Measurements from ENCODE around the gene ALOX12. TPM values are rescaled to one million over a fixed set of nuclear protein-coding genes. Genes with fewer than 3 reads are reported as not detected.
A peak's percentile ranks its signal among the peaks of the same experiment; 100 is the strongest.

The ALOX12 gene
- total RNA-seq, 3 donors from 2014 or later: not detected

- Histone ChIP-seq H3K27ac (peak overlapping the region in 1 of 2 donors; percentile 48), H3K9me3 (no peaks in the 10 kb centered on the region), H3K27me3 (no peaks in the 10 kb centered on the region), H3K4me1 (no peaks in the 10 kb centered on the region), H3K36me3 (no peaks in the 10 kb centered on the region), H3K4me3 (no peak overlapping the region)
- intact Hi-C loops (cut with DNase I; ENCODE audit: low total_unique reads): no loop called here
- TF ChIP-seq CTCF (IDR thresholded peaks at IDR 0.05) (no peak), POLR2AphosphoS5 (IDR thresholded peaks at IDR 0.05) (no peak), POLR2A (IDR thresholded peaks at IDR 0.05) (no peak)
- DNase-seq (ENCODE audit: low spot score in 2 of 2): no peak
Observed at GRCh38 chr17:7026471-7027115, 30.7 kb downstream of the ALOX12 start.

DNA sequence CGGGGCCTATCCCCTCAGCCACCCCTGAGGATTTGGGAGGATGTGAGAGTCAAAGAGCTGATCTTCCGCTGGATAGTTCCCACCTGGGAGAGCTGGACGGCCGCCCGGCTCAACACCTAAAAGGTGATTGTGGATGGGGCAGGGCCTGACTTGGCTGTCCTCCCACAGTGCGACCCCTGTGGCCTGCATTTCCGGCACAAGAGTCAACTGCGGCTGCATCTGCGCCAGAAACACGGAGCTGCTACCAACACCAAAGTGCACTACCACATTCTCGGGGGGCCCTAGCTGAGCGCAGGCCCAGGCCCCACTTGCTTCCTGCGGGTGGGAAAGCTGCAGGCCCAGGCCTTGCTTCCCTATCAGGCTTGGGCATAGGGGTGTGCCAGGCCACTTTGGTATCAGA is 31.5 kb downstream of the ALOX12 start:
- H3K27ac ChIP-seq: peak overlapping the region in 1 of 2 donors; percentile 48
- no peak overlapping the region for H3K4me3 ChIP-seq

DNA sequence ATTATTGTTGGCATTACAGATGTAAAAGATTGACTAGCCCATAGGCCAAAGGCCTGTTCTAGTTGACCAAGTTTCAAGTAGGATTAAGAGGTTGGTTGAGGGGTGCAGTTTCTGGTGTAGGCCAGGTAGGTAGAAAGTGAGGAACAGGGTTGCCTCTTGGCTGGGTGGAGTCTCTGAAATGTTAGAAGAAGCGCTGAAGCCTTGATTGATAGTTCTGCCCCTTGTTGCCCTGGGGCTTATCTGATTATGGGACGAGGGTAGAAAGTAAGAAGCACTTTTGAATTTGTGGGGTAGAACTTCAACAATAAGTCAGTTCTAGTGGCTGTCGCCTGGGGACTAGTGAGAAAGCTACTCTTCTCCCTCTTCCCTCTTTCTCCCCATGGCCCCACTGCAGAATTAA is 33.2 kb downstream of the ALOX12 start:
- Histone ChIP-seq H3K9me3 (no peaks in the 10 kb centered on the region), H3K27ac (peak overlapping the region; percentile 68 to 82), H3K4me1 (no peaks in the 10 kb centered on the region), H3K36me3 (no peaks in the 10 kb centered on the region), H3K27me3 (no peaks in the 10 kb centered on the region), H3K4me3 (no peak overlapping the region)
- TF ChIP-seq POLR2AphosphoS5 (IDR thresholded peaks at IDR 0.05): no peak
- no peak for TF ChIP-seq CTCF (IDR thresholded peaks at IDR 0.05)
- no peak for TF ChIP-seq POLR2A (IDR thresholded peaks at IDR 0.05)
- no peak for DNase-seq (ENCODE audit: low spot score in 2 of 2)
- intact Hi-C loops (cut with DNase I; ENCODE audit: low total_unique reads): no loop called here

More for the DNA sequence above, 31.5 kb downstream of the ALOX12 start:
- TF ChIP-seq POLR2AphosphoS5 (IDR thresholded peaks at IDR 0.05) (no peak), CTCF (IDR thresholded peaks at IDR 0.05) (no peak), POLR2A (IDR thresholded peaks at IDR 0.05) (no peak)
- no peaks in the 10 kb centered on the region for H3K36me3 ChIP-seq
- intact Hi-C loops (cut with DNase I; ENCODE audit: low total_unique reads): no loop called here
- no peaks in the 10 kb centered on the region for H3K4me1 ChIP-seq
- DNase-seq (ENCODE audit: low spot score in 2 of 2): no peak
- H3K27me3 ChIP-seq: no peaks in the 10 kb centered on the region
- H3K9me3 ChIP-seq: no peaks in the 10 kb centered on the region

DNA sequence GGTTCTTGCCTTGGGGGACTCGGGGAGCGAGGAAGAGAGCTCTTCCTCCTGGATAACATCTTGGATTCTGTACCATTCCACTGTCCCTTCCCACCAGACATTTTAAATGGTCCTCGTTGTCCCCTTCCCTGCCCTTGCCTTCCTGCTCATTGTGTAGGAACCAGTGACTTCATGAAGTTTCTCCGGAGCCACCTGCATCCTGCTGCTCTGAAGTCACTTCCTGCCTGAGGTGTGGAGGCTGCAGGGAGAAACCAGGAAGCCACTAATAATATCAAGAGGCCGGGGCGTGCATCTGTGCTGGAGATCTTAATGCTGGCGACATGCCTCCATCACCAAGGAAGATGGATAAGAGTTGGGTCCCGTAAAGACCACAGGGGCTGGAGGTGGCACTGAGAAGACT is 33.8 kb downstream of the ALOX12 start:
- peak in 1 of 3 donors; percentile 22 for TF ChIP-seq POLR2AphosphoS5 (IDR thresholded peaks at IDR 0.05)
- no peak for TF ChIP-seq CTCF (IDR thresholded peaks at IDR 0.05)
- H3K9me3 ChIP-seq: no peaks in the 10 kb centered on the region
- H3K4me3 ChIP-seq: no peak overlapping the region
- H3K27ac ChIP-seq: peak overlapping the region; percentile 68 to 82
- DNase-seq (ENCODE audit: low spot score in 2 of 2): no peak
- intact Hi-C loops (cut with DNase I; ENCODE audit: low total_unique reads): no loop called here
- no peaks in the 10 kb centered on the region for H3K36me3 ChIP-seq
- no peaks in the 10 kb centered on the region for H3K27me3 ChIP-seq
- no peaks in the 10 kb centered on the region for H3K4me1 ChIP-seq

DNA sequence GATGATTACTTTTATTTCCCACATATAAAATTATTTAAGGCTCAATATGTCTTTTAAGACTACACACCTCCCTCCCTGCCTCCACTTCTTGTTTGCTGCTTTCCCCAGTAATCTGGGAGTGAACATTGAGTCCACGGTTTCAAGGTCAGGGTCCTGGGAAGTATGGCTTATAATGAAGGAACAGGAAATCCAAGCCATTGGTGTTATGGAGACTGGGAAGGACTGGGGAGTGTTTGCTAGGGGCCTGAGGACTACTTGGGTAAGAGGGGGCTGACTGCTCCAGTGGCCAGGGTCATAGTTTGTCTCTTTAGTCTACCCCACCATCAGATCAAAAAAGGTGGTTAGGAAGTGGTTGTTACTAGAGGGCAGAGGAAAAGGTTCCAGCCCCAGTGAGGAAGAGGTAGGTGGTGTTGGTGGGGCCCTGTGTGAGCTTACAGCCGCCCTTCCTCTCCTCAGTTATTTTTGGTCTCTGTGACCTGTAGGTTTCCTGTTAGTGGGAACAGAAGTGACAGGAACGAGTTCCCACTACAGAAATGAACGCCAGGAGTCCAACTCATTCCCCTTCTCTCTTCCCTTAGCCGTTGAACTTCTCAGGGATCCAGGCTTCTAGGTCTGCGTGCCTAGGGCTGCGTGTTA is 39.2 kb downstream of the ALOX12 start:
- Histone ChIP-seq H3K9me3 (no peaks in the 10 kb centered on the region), H3K27me3 (no peaks in the 10 kb centered on the region), H3K4me3 (peak overlapping the region; percentile 55 to 91 (median 71)), H3K27ac (peak overlapping the region; percentile 94 to 96), H3K36me3 (no peaks in the 10 kb centered on the region), H3K4me1 (peaks cover 0 to 8% of the 10 kb centered on the region in 2 donors)
- TF ChIP-seq CTCF (IDR thresholded peaks at IDR 0.05) (no peak), POLR2AphosphoS5 (IDR thresholded peaks at IDR 0.05) (no peak), POLR2A (IDR thresholded peaks at IDR 0.05) (no peak)
- intact Hi-C loops (cut with DNase I; ENCODE audit: low total_unique reads): no loop called here
- no peak for DNase-seq (ENCODE audit: low spot score in 2 of 2)
